Measurements from ENCODE around the gene PRDM5. TPM values are rescaled to one million over a fixed set of nuclear protein-coding genes. Genes with fewer than 3 reads are reported as not detected.

PRDM5 gene
- total and polyA plus RNA-seq, 5 donors from 2014 or later = 0.07 to 0.67 (median 0.11) TPM; not detected in 2

GRCh38 chr4:120693816-120694215 lies 228.7 kb downstream of the PRDM5 start:
- ATAC-seq (ENCODE audit: low read depth in 2 of 2) (no peak), DNase-seq (no peak)
- Histone ChIP-seq H3K27ac (ENCODE audit: insufficient read depth, low read length, poor library complexity, severe bottlenecking) (no peak overlapping the region), H3K27me3 (ENCODE audit: control insufficient read depth, insufficient read depth, low read length) (peaks cover 2% of the 10 kb centered on the region), H3K36me3 (ENCODE audit: control insufficient read depth, insufficient read depth, low read length) (no peaks in the 10 kb centered on the region), H3K4me3 (ENCODE audit: low read depth, low read length) (no peak overlapping the region), H3K9me3 (ENCODE audit: control insufficient read depth in 2 of 2, low read length in 2 of 2) (no peaks in the 10 kb centered on the region), H3K4me1 (ENCODE audit: control insufficient read depth, insufficient read depth, low read length, poor library complexity, severe bottlenecking) (no peaks in the 10 kb centered on the region)
- Mint-ChIP-seq H3K4me1 (no peaks in the 10 kb centered on the region), H3K27me3 (peaks cover 10% of the 10 kb centered on the region), H3K4me3 (no peak overlapping the region), H3K9me3 (no peaks in the 10 kb centered on the region), H3K36me3 (no peaks in the 10 kb centered on the region), H3K27ac (no peak overlapping the region)

GRCh38 chr4:120692964-120693363 lies 229.6 kb downstream of the PRDM5 start:
- no peak overlapping the region for H3K4me3 ChIP-seq (ENCODE audit: low read depth, low read length)
- Mint-ChIP-seq H3K4me3 (no peak overlapping the region), H3K36me3 (no peaks in the 10 kb centered on the region), H3K9me3 (no peaks in the 10 kb centered on the region), H3K27me3 (peaks cover 10% of the 10 kb centered on the region), H3K27ac (no peak overlapping the region), H3K4me1 (no peaks in the 10 kb centered on the region)
- DNase-seq (no peak), ATAC-seq (ENCODE audit: low read depth in 2 of 2) (no peak)
- H3K9me3 ChIP-seq (ENCODE audit: control insufficient read depth in 2 of 2, low read length in 2 of 2) = no peaks in the 10 kb centered on the region
- no peaks in the 10 kb centered on the region for H3K4me1 ChIP-seq (ENCODE audit: control insufficient read depth, insufficient read depth, low read length, poor library complexity, severe bottlenecking)
- peaks cover 2% of the 10 kb centered on the region for H3K27me3 ChIP-seq (ENCODE audit: control insufficient read depth, insufficient read depth, low read length)
- H3K27ac ChIP-seq (ENCODE audit: insufficient read depth, low read length, poor library complexity, severe bottlenecking) = no peak overlapping the region
- no peaks in the 10 kb centered on the region for H3K36me3 ChIP-seq (ENCODE audit: control insufficient read depth, insufficient read depth, low read length)

DNA sequence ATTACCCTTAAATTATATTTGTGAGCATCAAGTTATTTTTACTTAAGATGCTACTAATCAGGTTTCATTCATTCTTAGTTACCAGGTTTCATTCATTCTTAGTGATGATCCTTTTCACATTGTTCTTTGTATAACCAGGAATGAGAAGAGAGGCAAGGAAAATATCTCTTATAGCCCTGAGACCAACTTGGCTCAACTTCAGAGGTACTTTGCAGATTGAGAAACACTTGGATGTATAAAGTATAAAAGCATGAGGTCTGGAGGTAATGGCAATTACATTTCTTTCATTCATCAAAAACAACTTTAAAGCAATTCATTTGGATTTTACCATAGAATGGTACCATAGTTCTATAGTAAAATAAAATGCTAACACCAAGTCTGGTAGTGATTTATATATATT lies 231.0 kb downstream of the PRDM5 start:
- Mint-ChIP-seq H3K27ac (no peak overlapping the region), H3K27me3 (peaks cover 10% of the 10 kb centered on the region), H3K4me1 (no peaks in the 10 kb centered on the region), H3K36me3 (no peaks in the 10 kb centered on the region), H3K9me3 (no peaks in the 10 kb centered on the region), H3K4me3 (no peak overlapping the region)
- DNase-seq (no peak), ATAC-seq (ENCODE audit: low read depth in 2 of 2) (no peak)
- H3K4me1 ChIP-seq (ENCODE audit: control insufficient read depth, insufficient read depth, low read length, poor library complexity, severe bottlenecking) = no peaks in the 10 kb centered on the region
- H3K4me3 ChIP-seq (ENCODE audit: low read depth, low read length) = no peak overlapping the region
- H3K27me3 ChIP-seq (ENCODE audit: control insufficient read depth, insufficient read depth, low read length) = peaks cover 2% of the 10 kb centered on the region
- no peaks in the 10 kb centered on the region for H3K36me3 ChIP-seq (ENCODE audit: control insufficient read depth, insufficient read depth, low read length)
- no peak overlapping the region for H3K27ac ChIP-seq (ENCODE audit: insufficient read depth, low read length, poor library complexity, severe bottlenecking)
- H3K9me3 ChIP-seq (ENCODE audit: control insufficient read depth in 2 of 2, low read length in 2 of 2) = no peaks in the 10 kb centered on the region

DNA sequence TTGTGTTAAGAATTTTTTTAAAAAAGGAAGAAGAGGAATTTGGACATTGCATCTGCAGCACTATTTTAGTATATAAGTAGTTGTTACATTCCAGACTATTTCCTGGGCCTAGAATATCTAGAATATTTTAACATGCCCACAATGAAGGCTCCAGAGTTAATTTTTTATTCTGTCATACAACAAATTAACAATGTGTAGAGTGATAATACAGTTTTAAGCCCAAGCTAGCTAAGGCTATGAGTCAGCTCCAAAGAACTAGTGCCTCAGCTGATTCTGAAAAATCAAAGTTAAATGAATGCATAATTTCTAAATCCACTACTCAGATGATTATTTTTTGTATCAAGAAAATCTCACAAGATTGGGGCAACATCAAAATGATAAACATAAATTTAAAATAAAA lies 231.4 kb downstream of the PRDM5 start:
- H3K27ac Mint-ChIP-seq = no peak overlapping the region
- no peak for ATAC-seq (ENCODE audit: low read depth in 2 of 2)
- Histone ChIP-seq H3K27me3 (ENCODE audit: control insufficient read depth, insufficient read depth, low read length) (peaks cover 2% of the 10 kb centered on the region), H3K36me3 (ENCODE audit: control insufficient read depth, insufficient read depth, low read length) (no peaks in the 10 kb centered on the region), H3K4me3 (ENCODE audit: low read depth, low read length) (no peak overlapping the region), H3K4me1 (ENCODE audit: control insufficient read depth, insufficient read depth, low read length, poor library complexity, severe bottlenecking) (no peaks in the 10 kb centered on the region), H3K27ac (ENCODE audit: insufficient read depth, low read length, poor library complexity, severe bottlenecking) (no peak overlapping the region), H3K9me3 (ENCODE audit: control insufficient read depth in 2 of 2, low read length in 2 of 2) (no peaks in the 10 kb centered on the region)
- H3K4me1 Mint-ChIP-seq = no peaks in the 10 kb centered on the region
- no peaks in the 10 kb centered on the region for H3K9me3 Mint-ChIP-seq
- H3K27me3 Mint-ChIP-seq = peaks cover 10% of the 10 kb centered on the region
- no peak for DNase-seq
- no peaks in the 10 kb centered on the region for H3K36me3 Mint-ChIP-seq
- no peak overlapping the region for H3K4me3 Mint-ChIP-seq

GRCh38 chr4:120688791-120689190 lies 233.7 kb downstream of the PRDM5 start:
- DNase-seq (no peak), ATAC-seq (ENCODE audit: low read depth in 2 of 2) (no peak)
- H3K4me1 Mint-ChIP-seq = no peaks in the 10 kb centered on the region
- H3K27ac ChIP-seq (ENCODE audit: insufficient read depth, low read length, poor library complexity, severe bottlenecking) = no peak overlapping the region
- H3K4me3 Mint-ChIP-seq = no peak overlapping the region
- H3K27ac Mint-ChIP-seq = no peak overlapping the region
- H3K9me3 Mint-ChIP-seq = no peaks in the 10 kb centered on the region
- no peaks in the 10 kb centered on the region for H3K9me3 ChIP-seq (ENCODE audit: control insufficient read depth in 2 of 2, low read length in 2 of 2)
- no peaks in the 10 kb centered on the region for H3K4me1 ChIP-seq (ENCODE audit: control insufficient read depth, insufficient read depth, low read length, poor library complexity, severe bottlenecking)
- H3K36me3 ChIP-seq (ENCODE audit: control insufficient read depth, insufficient read depth, low read length) = no peaks in the 10 kb centered on the region
- H3K36me3 Mint-ChIP-seq = no peaks in the 10 kb centered on the region
- no peaks in the 10 kb centered on the region for H3K27me3 Mint-ChIP-seq
- H3K27me3 ChIP-seq (ENCODE audit: control insufficient read depth, insufficient read depth, low read length) = no peaks in the 10 kb centered on the region
- H3K4me3 ChIP-seq (ENCODE audit: low read depth, low read length) = no peak overlapping the region

GRCh38 chr4:120685756-120686278 lies 236.7 kb downstream of the PRDM5 start:
- Mint-ChIP-seq H3K36me3 (no peaks in the 10 kb centered on the region), H3K4me1 (no peaks in the 10 kb centered on the region), H3K9me3 (peaks cover 0 to 1% (median 0%) of the 10 kb centered on the region in 7 donors), H3K27me3 (no peaks in the 10 kb centered on the region), H3K27ac (no peak overlapping the region), H3K4me3 (no peak overlapping the region)
- DNase-seq (no peak), ATAC-seq (ENCODE audit: low read depth in 2 of 2) (no peak)
- H3K4me3 ChIP-seq (ENCODE audit: low read depth, low read length) = no peak overlapping the region
- H3K27ac ChIP-seq (ENCODE audit: insufficient read depth, low read length, poor library complexity, severe bottlenecking) = no peak overlapping the region
- H3K9me3 ChIP-seq (ENCODE audit: control insufficient read depth in 2 of 2, low read length in 2 of 2) = no peaks in the 10 kb centered on the region
- no peaks in the 10 kb centered on the region for H3K27me3 ChIP-seq (ENCODE audit: control insufficient read depth, insufficient read depth, low read length)
- no peaks in the 10 kb centered on the region for H3K36me3 ChIP-seq (ENCODE audit: control insufficient read depth, insufficient read depth, low read length)
- no peaks in the 10 kb centered on the region for H3K4me1 ChIP-seq (ENCODE audit: control insufficient read depth, insufficient read depth, low read length, poor library complexity, severe bottlenecking)

- H3K36me3 ChIP-seq (ENCODE audit: control insufficient read depth, insufficient read depth, low read length) = no peaks in the 10 kb centered on the region
- no peaks in the 10 kb centered on the region for H3K4me1 Mint-ChIP-seq
- H3K4me3 Mint-ChIP-seq = no peak overlapping the region
- H3K4me3 ChIP-seq (ENCODE audit: low read depth, low read length) = no peak overlapping the region
- no peak for ATAC-seq (ENCODE audit: low read depth in 2 of 2)
- no peaks in the 10 kb centered on the region for H3K27me3 Mint-ChIP-seq
- no peaks in the 10 kb centered on the region for H3K36me3 Mint-ChIP-seq
- DNase-seq = no peak
- no peak overlapping the region for H3K27ac ChIP-seq (ENCODE audit: insufficient read depth, low read length, poor library complexity, severe bottlenecking)
- H3K27ac Mint-ChIP-seq = no peak overlapping the region
- no peaks in the 10 kb centered on the region for H3K27me3 ChIP-seq (ENCODE audit: control insufficient read depth, insufficient read depth, low read length)
- H3K4me1 ChIP-seq (ENCODE audit: control insufficient read depth, insufficient read depth, low read length, poor library complexity, severe bottlenecking) = no peaks in the 10 kb centered on the region
- H3K9me3 Mint-ChIP-seq = peaks cover 0 to 1% (median 0%) of the 10 kb centered on the region in 7 donors
- no peaks in the 10 kb centered on the region for H3K9me3 ChIP-seq (ENCODE audit: control insufficient read depth in 2 of 2, low read length in 2 of 2)
Measured at GRCh38 chr4:120683897-120684540, 238.5 kb downstream of the PRDM5 start.

DNA sequence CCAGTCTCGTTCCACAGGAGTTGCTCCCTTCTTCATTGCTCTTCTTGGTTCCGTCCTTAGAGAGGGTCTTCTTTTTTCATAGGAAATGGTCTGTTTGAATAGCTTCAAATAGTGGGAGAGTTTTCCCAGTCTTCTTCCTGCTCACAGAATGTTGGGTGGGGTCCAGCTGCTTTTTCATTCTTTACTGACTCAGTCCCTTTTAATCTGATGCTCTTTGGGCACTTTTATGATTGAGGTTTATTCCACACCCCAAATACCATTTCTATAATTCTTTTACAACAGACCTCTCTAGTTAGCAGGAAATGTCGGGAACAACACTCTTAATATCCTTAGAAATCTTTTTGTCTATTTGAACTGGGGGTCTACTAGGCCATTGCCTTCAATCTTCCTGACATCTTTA lies 239.5 kb downstream of the PRDM5 start:
- Histone ChIP-seq H3K4me1 (ENCODE audit: control insufficient read depth, insufficient read depth, low read length, poor library complexity, severe bottlenecking) (no peaks in the 10 kb centered on the region), H3K9me3 (ENCODE audit: control insufficient read depth in 2 of 2, low read length in 2 of 2) (no peaks in the 10 kb centered on the region), H3K4me3 (ENCODE audit: low read depth, low read length) (no peak overlapping the region), H3K27me3 (ENCODE audit: control insufficient read depth, insufficient read depth, low read length) (no peaks in the 10 kb centered on the region), H3K36me3 (ENCODE audit: control insufficient read depth, insufficient read depth, low read length) (no peaks in the 10 kb centered on the region), H3K27ac (ENCODE audit: insufficient read depth, low read length, poor library complexity, severe bottlenecking) (no peak overlapping the region)
- H3K27ac Mint-ChIP-seq = no peak overlapping the region
- H3K27me3 Mint-ChIP-seq = no peaks in the 10 kb centered on the region
- H3K4me1 Mint-ChIP-seq = no peaks in the 10 kb centered on the region
- H3K36me3 Mint-ChIP-seq = no peaks in the 10 kb centered on the region
- H3K9me3 Mint-ChIP-seq = peaks cover 0 to 1% (median 0%) of the 10 kb centered on the region in 7 donors
- no peak for ATAC-seq (ENCODE audit: low read depth in 2 of 2)
- no peak for DNase-seq
- no peak overlapping the region for H3K4me3 Mint-ChIP-seq

All from CD4-positive, CD25-positive, alpha-beta regulatory T cell (primary cell).